BLaER1 treated with 17β-estradiol and CSF1 and Interleukin-3, amounts not matched to agents 10 nM and 100 nM (cell line): Measurements from ENCODE around the gene BRD1.

ENCODE experiments used
- H3K27ac ChIP-seq, 11 experiments: shearing (Covaris generic); formaldehyde crosslinking; 2 replicates each; pipeline ENCODE4 v1.8.1; 2022
- H3K27me3 ChIP-seq, 11 experiments: shearing (Covaris generic); formaldehyde crosslinking; 2 replicates each; pipeline ENCODE4 v1.8.1; 2022
- H3K36me3 ChIP-seq, 11 experiments: shearing (Covaris generic); formaldehyde crosslinking; 2 replicates each; pipeline ENCODE4 v1.8.1; 2022
- H3K4me1 ChIP-seq, 10 experiments: shearing (Covaris generic); formaldehyde crosslinking; 2 replicates each; pipeline ENCODE4 v1.8.1; 2022
- H3K4me2 ChIP-seq, 11 experiments: shearing (Covaris generic); formaldehyde crosslinking; 2 replicates each; pipeline ENCODE4 v1.8.1; 2022
- H3K4me3 ChIP-seq, 10 experiments: shearing (Covaris generic); formaldehyde crosslinking; 2 replicates each; pipeline ENCODE4 v1.8.1; 2022
- H3K9ac ChIP-seq, 11 experiments: shearing (Covaris generic); formaldehyde crosslinking; 2 replicates each; pipeline ENCODE4 v1.8.1; 2022
- H3K9me3 ChIP-seq, 11 experiments: shearing (Covaris generic); formaldehyde crosslinking; replicated peaks in 1 of 11; 2 replicates each; pipeline ENCODE4 v1.8.1; 2022
- H4K20me1 ChIP-seq, 11 experiments: shearing (Covaris generic); formaldehyde crosslinking; 2 replicates each; pipeline ENCODE4 v1.8.1; 2022
- Cebpa-rat ChIP-seq, 11 experiments: shearing (Covaris generic); IDR thresholded peaks; 2 replicates each; pipeline ENCODE4 v1.8.1; 2022

The BRD1 gene

GRCh38 chr22:49814856-49815255, 12.8 kb downstream of the BRD1 start:
- Histone ChIP-seq H3K27ac (0 out of 22 replicates have a peak overlapping the region, but pooled peaks of 1 of the 11 experiments have one; percentile 2), H3K27me3 (no peaks in the 10 kb centered on the region), H3K36me3 (peaks cover 66 to 98% (median 95%) of the 10 kb centered on the region in 11 experiments), H4K20me1 (peaks cover 100% of the 10 kb centered on the region in 11 experiments), H3K4me3 (no peak overlapping the region), H3K9me3 (no peaks in the 10 kb centered on the region), H3K9ac (peak overlapping the region in 2 of 11 experiments; percentile 3 to 6; a peak in 1 of 22 replicates), H3K4me2 (peak overlapping the region in 5 of 11 experiments; percentile 4 to 25 (median 19); a peak in 7 of 22 replicates), H3K4me1 (peaks cover 23 to 53% (median 46%) of the 10 kb centered on the region in 10 experiments)
- TF ChIP-seq Cebpa-rat (IDR thresholded peaks at IDR 0.05), result no peak

DNA sequence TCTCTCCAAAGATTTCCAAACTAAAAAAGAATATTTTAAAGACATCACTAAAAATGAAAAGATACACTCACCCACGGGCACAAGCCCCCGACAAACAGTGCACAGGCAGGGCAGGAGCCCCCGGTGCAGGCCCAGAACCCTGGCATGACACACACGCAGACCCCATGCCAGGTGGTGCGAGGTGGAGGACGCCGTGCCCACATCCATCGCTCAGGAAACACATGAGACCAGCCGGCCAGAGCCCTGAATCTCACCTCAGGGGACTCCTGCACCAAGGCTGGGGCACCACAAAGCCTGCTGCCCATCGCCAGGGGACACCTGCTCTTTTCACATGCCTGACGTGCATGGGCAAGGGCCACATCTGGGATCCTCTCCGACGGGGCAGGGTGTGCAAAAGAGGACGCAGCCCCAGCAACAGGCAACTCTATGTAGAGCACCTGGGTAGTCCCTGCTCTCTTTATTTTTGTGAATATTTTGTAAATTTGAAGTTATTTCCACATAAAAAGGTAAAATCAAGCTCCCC, 13.4 kb downstream of the BRD1 start:
- no peak overlapping the region for H3K4me3 ChIP-seq
- 0 out of 22 replicates have a peak overlapping the region, but pooled peaks of 1 of the 11 experiments have one; percentile 6 for H3K9ac ChIP-seq
- H3K27ac ChIP-seq, result no peak overlapping the region
- peak overlapping the region in 3 of 11 experiments; percentile 4 to 25 (median 13); a peak in 2 of 22 replicates for H3K4me2 ChIP-seq
- no peaks in the 10 kb centered on the region for H3K9me3 ChIP-seq
- H4K20me1 ChIP-seq, result peaks cover 100% of the 10 kb centered on the region in 11 experiments
- H3K36me3 ChIP-seq, result peaks cover 61 to 98% (median 94%) of the 10 kb centered on the region in 11 experiments
- no peak for TF ChIP-seq Cebpa-rat (IDR thresholded peaks at IDR 0.05)
- H3K4me1 ChIP-seq, result peaks cover 25 to 53% (median 46%) of the 10 kb centered on the region in 10 experiments
- no peaks in the 10 kb centered on the region for H3K27me3 ChIP-seq

- H4K20me1 ChIP-seq, result peaks cover 100% of the 10 kb centered on the region in 11 experiments
- peak overlapping the region in 5 of 11 experiments; percentile 3 to 28 (median 8); a peak in 2 of 22 replicates for H3K4me2 ChIP-seq
- H3K27ac ChIP-seq, result no peak overlapping the region
- H3K4me1 ChIP-seq, result peaks cover 36 to 60% (median 51%) of the 10 kb centered on the region in 10 experiments
- no peak overlapping the region for H3K4me3 ChIP-seq
- 0 out of 22 replicates have a peak, but pooled peaks cover 0 to 6% (median 0%) of the 10 kb centered on the region in 11 experiments for H3K9me3 ChIP-seq
- H3K36me3 ChIP-seq, result peaks cover 48 to 98% (median 92%) of the 10 kb centered on the region in 11 experiments
- no peaks in the 10 kb centered on the region for H3K27me3 ChIP-seq
- TF ChIP-seq Cebpa-rat (IDR thresholded peaks at IDR 0.05), result no peak
- H3K9ac ChIP-seq, result no peak overlapping the region
Observed at GRCh38 chr22:49812838-49813237, 14.8 kb downstream of the BRD1 start.

- Histone ChIP-seq H3K27ac (0 out of 22 replicates have a peak overlapping the region, but pooled peaks of 1 of the 11 experiments have one; percentile 11), H3K36me3 (peaks cover 40 to 98% (median 90%) of the 10 kb centered on the region in 11 experiments)
Observed at GRCh38 chr22:49811020-49811791, 16.5 kb downstream of the BRD1 start.

DNA sequence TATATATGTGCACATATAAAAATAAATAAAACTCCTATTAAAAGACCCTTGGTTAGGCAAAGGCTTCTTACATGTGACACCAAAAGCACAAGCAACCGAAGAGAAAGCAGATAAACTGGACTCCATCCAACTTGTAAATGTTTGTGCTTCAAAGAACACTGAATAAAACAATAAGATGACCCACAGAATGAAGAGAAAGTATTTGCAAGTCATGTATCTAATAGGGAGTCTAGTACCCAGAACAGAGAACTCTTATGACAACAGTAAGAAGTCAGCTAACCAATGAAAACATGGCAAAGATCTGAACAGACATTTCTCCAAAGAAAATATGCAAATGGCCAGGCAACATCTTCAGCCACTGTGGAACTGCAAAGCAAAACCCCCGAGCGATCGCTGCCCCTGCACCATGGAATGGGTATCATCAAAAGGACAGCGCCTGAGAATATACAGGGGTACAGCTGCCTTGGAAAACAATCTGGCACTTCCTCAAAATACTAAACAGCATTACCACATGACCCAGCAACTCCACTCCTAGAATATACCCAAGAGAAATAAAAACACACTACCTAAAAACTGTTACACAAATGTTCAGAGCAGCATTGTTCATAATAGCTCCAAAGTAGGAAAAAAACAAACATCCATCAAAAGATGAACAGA, 17.2 kb downstream of the BRD1 start:
- peaks cover 100% of the 10 kb centered on the region in 11 experiments for H4K20me1 ChIP-seq
- peak overlapping the region in 1 of 11 experiments; percentile 15; a peak in 1 of 22 replicates for H3K27ac ChIP-seq
- H3K36me3 ChIP-seq, result peaks cover 40 to 98% (median 90%) of the 10 kb centered on the region in 11 experiments
- H3K4me1 ChIP-seq, result peaks cover 44 to 64% (median 50%) of the 10 kb centered on the region in 10 experiments
- peak overlapping the region in 8 of 11 experiments; percentile 8 to 49 (median 34); a peak in 9 of 22 replicates for H3K4me2 ChIP-seq
- TF ChIP-seq Cebpa-rat (IDR thresholded peaks at IDR 0.05), result no peak
- no peaks in the 10 kb centered on the region for H3K27me3 ChIP-seq
- H3K9me3 ChIP-seq, result peaks cover 0 to 9% (median 0%) of the 10 kb centered on the region in 11 experiments; a peak in 1 of 22 replicates
- H3K4me3 ChIP-seq, result no peak overlapping the region
- H3K9ac ChIP-seq, result no peak overlapping the region

More at GRCh38 chr22:49811020-49811791, 16.5 kb downstream of the BRD1 start:
- H3K9me3 ChIP-seq, result peaks cover 0 to 9% (median 0%) of the 10 kb centered on the region in 11 experiments; a peak in 1 of 22 replicates
- H3K4me1 ChIP-seq, result peaks cover 43 to 64% (median 50%) of the 10 kb centered on the region in 10 experiments
- H3K4me2 ChIP-seq, result peak overlapping the region in 10 of 11 experiments; percentile 8 to 49 (median 30); a peak in 15 of 22 replicates
- peaks cover 100% of the 10 kb centered on the region in 11 experiments for H4K20me1 ChIP-seq
- TF ChIP-seq Cebpa-rat (IDR thresholded peaks at IDR 0.05), result no peak
- H3K4me3 ChIP-seq, result no peak overlapping the region
- no peak overlapping the region for H3K9ac ChIP-seq
- H3K27me3 ChIP-seq, result no peaks in the 10 kb centered on the region

GRCh38 chr22:49807780-49808708, 19.6 kb downstream of the BRD1 start:
- Histone ChIP-seq H4K20me1 (peaks cover 100% of the 10 kb centered on the region in 11 experiments), H3K4me3 (no peak overlapping the region), H3K9ac (no peak overlapping the region), H3K27me3 (no peaks in the 10 kb centered on the region), H3K4me1 (peaks cover 47 to 75% (median 65%) of the 10 kb centered on the region in 10 experiments), H3K9me3 (peaks cover 0 to 9% (median 0%) of the 10 kb centered on the region in 11 experiments; a peak in 1 of 22 replicates), H3K36me3 (peaks cover 43 to 100% (median 92%) of the 10 kb centered on the region in 11 experiments), H3K27ac (no peak overlapping the region; a peak in 1 of 22 replicates), H3K4me2 (peak overlapping the region in 6 of 11 experiments; percentile 5 to 36 (median 24); a peak in 8 of 22 replicates)
- no peak for TF ChIP-seq Cebpa-rat (IDR thresholded peaks at IDR 0.05)

- Histone ChIP-seq H3K36me3 (peaks cover 45 to 97% (median 92%) of the 10 kb centered on the region in 11 experiments), H3K9ac (no peak overlapping the region), H3K27me3 (no peaks in the 10 kb centered on the region), H4K20me1 (peaks cover 99 to 100% (median 100%) of the 10 kb centered on the region in 11 experiments), H3K4me3 (no peak overlapping the region), H3K4me1 (peaks cover 38 to 70% (median 60%) of the 10 kb centered on the region in 10 experiments), H3K27ac (no peak overlapping the region), H3K9me3 (peaks cover 0 to 9% (median 0%) of the 10 kb centered on the region in 11 experiments; a peak in 1 of 22 replicates), H3K4me2 (no peak overlapping the region)
- TF ChIP-seq Cebpa-rat (IDR thresholded peaks at IDR 0.05), result no peak
Observed at GRCh38 chr22:49807129-49807528, 20.5 kb downstream of the BRD1 start.
